H9 (cell line): ENCODE data around the gene RAD50. TPM values are rescaled to one million over a fixed set of nuclear protein-coding genes. Genes with fewer than 3 reads are reported as not detected.

Experiments
- DNase-seq: peaks from one replicate; pipeline ENCODE4 v3.0.0-alpha.2; 2017
- H2AFZ ChIP-seq: one replicate; pipeline ENCODE4 v1.6.1; 2013; ENCODE audit warnings: mild to moderate bottlenecking, low read length, control low read depth, moderate library complexity
- H2AK5ac ChIP-seq: 2 replicates; pipeline ENCODE4 v1.6.1; 2013; ENCODE audit warnings: low read length, control low read depth, mixed read lengths; ENCODE audit not compliant: insufficient read length
- H2BK120ac ChIP-seq: one replicate; pipeline ENCODE4 v1.6.1; 2013; ENCODE audit warnings: low read depth, mild to moderate bottlenecking, low read length, control low read depth, inconsistent platforms; ENCODE audit not compliant: poor library complexity, severe bottlenecking
- H2BK12ac ChIP-seq: 2 replicates; pipeline ENCODE4 v1.6.1; 2013; ENCODE audit warnings: low read length, control low read depth, mixed read lengths, low read depth; ENCODE audit not compliant: insufficient read length
- H2BK15ac ChIP-seq: 2 replicates; pipeline ENCODE4 v1.6.1; 2013; ENCODE audit warnings: low read depth, low read length, control low read depth
- H2BK20ac ChIP-seq: one replicate; pipeline ENCODE4 v1.6.1; 2013; ENCODE audit warnings: low read depth, mild to moderate bottlenecking, low read length, control low read depth, inconsistent platforms; ENCODE audit not compliant: poor library complexity, severe bottlenecking
- H2BK5ac ChIP-seq: 2 replicates; pipeline ENCODE4 v1.6.1; 2013; ENCODE audit warnings: low read length, control low read depth, mixed read lengths; ENCODE audit not compliant: insufficient read length
- H3K14ac ChIP-seq: 2 replicates; pipeline ENCODE4 v1.6.1; 2013; ENCODE audit warnings: low read length, control low read depth; ENCODE audit not compliant: insufficient read depth
- H3K18ac ChIP-seq: 2 replicates; pipeline ENCODE4 v1.6.1; 2013; ENCODE audit warnings: low read depth, mild to moderate bottlenecking, mixed read lengths, low read length, control low read depth; ENCODE audit not compliant: insufficient read length
- H3K23ac ChIP-seq: 2 replicates; pipeline ENCODE4 v1.6.1; 2013; ENCODE audit warnings: low read length, control low read depth, mixed read lengths, low read depth; ENCODE audit not compliant: insufficient read length
- H3K23me2 ChIP-seq: 2 replicates; pipeline ENCODE4 v1.6.1; 2013; ENCODE audit warnings: low read depth, mild to moderate bottlenecking, mixed read lengths, low read length, control low read depth; ENCODE audit not compliant: insufficient read length, poor library complexity, severe bottlenecking
- H3K27ac ChIP-seq: 2 replicates; pipeline ENCODE4 v1.5.1; 2013; ENCODE audit warnings: low read length, control low read depth, mixed read lengths, low read depth; ENCODE audit not compliant: insufficient read length
- H3K27me3 ChIP-seq: 2 replicates; pipeline ENCODE4 v1.6.1; 2013; ENCODE audit warnings: low read length, control low read depth, inconsistent platforms; ENCODE audit not compliant: insufficient read depth
- H3K4ac ChIP-seq: 2 replicates; pipeline ENCODE4 v1.6.1; 2013; ENCODE audit warnings: low read depth, mild to moderate bottlenecking, control low read depth, inconsistent platforms, low read length, moderate library complexity
- H3K4me1 ChIP-seq: 2 replicates; pipeline ENCODE4 v1.6.1; 2013; ENCODE audit warnings: low read length, control low read depth, inconsistent platforms; ENCODE audit not compliant: insufficient read depth
- H3K4me2 ChIP-seq: 2 replicates; pipeline ENCODE4 v1.6.1; 2013; ENCODE audit warnings: low read length, control low read depth, mixed read lengths; ENCODE audit not compliant: insufficient read length, insufficient read depth
- H3K56ac ChIP-seq: 2 replicates; pipeline ENCODE4 v1.6.1; 2013; ENCODE audit warnings: low read depth, mild to moderate bottlenecking, mixed read lengths, low read length, control low read depth; ENCODE audit not compliant: insufficient read length
- H3K79me1 ChIP-seq: 2 replicates; pipeline ENCODE4 v1.6.1; 2013; ENCODE audit warnings: low read depth, mild to moderate bottlenecking, moderate library complexity, low read length, control low read depth, inconsistent platforms; ENCODE audit not compliant: insufficient read depth, poor library complexity, severe bottlenecking
- H3K79me2 ChIP-seq: 2 replicates; pipeline ENCODE4 v1.6.1; 2013; ENCODE audit warnings: low read length, control low read depth, inconsistent platforms; ENCODE audit not compliant: insufficient read depth
- H3K9ac ChIP-seq: 2 replicates; pipeline ENCODE4 v1.6.1; 2013; ENCODE audit warnings: low read length, control low read depth, mixed read lengths; ENCODE audit not compliant: insufficient read length; ENCODE audit errors: extremely low read depth
- H3K9me3 ChIP-seq: one replicate; pipeline ENCODE4 v1.6.1; 2013; ENCODE audit warnings: low read depth, low read length, inconsistent platforms; ENCODE audit not compliant: control insufficient read depth
- H3T11ph ChIP-seq: one replicate; pipeline ENCODE4 v1.6.1; 2013; ENCODE audit warnings: mild to moderate bottlenecking, low read length, control low read depth, inconsistent platforms
- H4K20me1 ChIP-seq: one replicate; pipeline ENCODE4 v1.6.1; 2013; ENCODE audit not compliant: control insufficient read depth, insufficient read length, insufficient read depth
- H4K5ac ChIP-seq: 2 replicates; pipeline ENCODE4 v1.6.1; 2013; ENCODE audit warnings: low read depth, mild to moderate bottlenecking, mixed read lengths, low read length, control low read depth; ENCODE audit not compliant: insufficient read length
- H4K8ac ChIP-seq: replicated peaks from 2 replicates; pipeline ENCODE4 v1.6.1; 2013; ENCODE audit warnings: low read length, control low read depth, mixed read lengths, low read depth; ENCODE audit not compliant: insufficient read length
- H4K91ac ChIP-seq: 2 replicates; pipeline ENCODE4 v1.6.1; 2013; ENCODE audit warnings: low read depth, mild to moderate bottlenecking, moderate library complexity, mixed read lengths, low read length, control low read depth; ENCODE audit not compliant: insufficient read length
- H3K27ac Mint-ChIP-seq, 3 experiments: 2 replicates in 2 of 3; 3 replicates in 1 of 3; pipeline ENCODE4 v1.8.0; 2020 to 2021; ENCODE audit warnings: mixed read lengths in 3 of 3, mild to moderate bottlenecking in 1 of 3, moderate library complexity in 1 of 3
- H3K27me3 Mint-ChIP-seq: 2 replicates; pipeline ENCODE4 v1.8.0; 2021; ENCODE audit warnings: low read depth, mild to moderate bottlenecking, moderate library complexity, mixed read lengths
- H3K36me3 Mint-ChIP-seq, 3 experiments: 2 replicates in 2 of 3; 3 replicates in 1 of 3; pipeline ENCODE4 v1.8.0; 2020 to 2021; ENCODE audit warnings: low read depth in 3 of 3, mixed read lengths in 3 of 3; ENCODE audit not compliant: insufficient read depth in 1 of 3
- H3K4me1 Mint-ChIP-seq, 2 experiments: 2 replicates each; pipeline ENCODE4 v1.8.0; 2020; ENCODE audit warnings: mixed read lengths in 2 of 2
- H3K4me3 Mint-ChIP-seq, 2 experiments: 2 replicates in 1 of 2; 3 replicates in 1 of 2; pipeline ENCODE4 v1.8.0; 2020 to 2021; ENCODE audit warnings: mild to moderate bottlenecking in 2 of 2, mixed read lengths in 2 of 2, moderate library complexity in 1 of 2
- H3K9me3 Mint-ChIP-seq, 2 experiments: 2 replicates in 1 of 2; 3 replicates in 1 of 2; pipeline ENCODE4 v1.8.0; 2020; ENCODE audit warnings: mild to moderate bottlenecking in 2 of 2, mixed read lengths in 2 of 2, moderate library complexity in 1 of 2
- CTCF ChIP-seq: fragments of 200-600 bp; sonication (generic); conservative IDR thresholded peaks from 3 replicates; pipeline ENCODE4 v1.8.0; 2021; ENCODE audit warnings: antibody characterized with exemption, mild to moderate bottlenecking
- WGBS: extraction: QIAGEN DNeasy Blood & Tissue Kit; methylation state at CpG from one replicate; pipeline ENCODE4 v1.1.7; 2013; ENCODE audit warnings: missing lambda C conversion rate, low lambda C conversion rate, mixed read lengths; ENCODE audit not compliant: insufficient read length; ENCODE audit errors: extremely low coverage; 5-methylcytosine and 5-hydroxymethylcytosine counted together
- total RNA-seq: library from RNA; stranded (reverse); gene quantifications from 2 replicates; pipeline ENCODE4 v1.2.1, GENCODE V29; 2021

Gene RAD50
- total RNA-seq, 1 experiment from 2014 or later: 46.1 TPM

GRCh38 chr5:132628814-132629213, 72.0 kb downstream of the RAD50 start:
- Mint-ChIP-seq H3K4me1 (no peaks in the 10 kb centered on the region), H3K27me3 (no peaks in the 10 kb centered on the region), H3K36me3 (peaks cover 1 to 29% (median 16%) of the 10 kb centered on the region in 3 experiments; a peak in 4 of 7 replicates), H3K27ac (no peak overlapping the region; a peak in 1 of 7 replicates), H3K4me3 (no peak overlapping the region), H3K9me3 (no peaks in the 10 kb centered on the region)
- H3K4ac ChIP-seq: no peak overlapping the region
- H2BK120ac ChIP-seq: no peak overlapping the region
- H3K27ac ChIP-seq: no peak overlapping the region
- no peak for TF ChIP-seq CTCF
- no peak overlapping the region for H2BK12ac ChIP-seq
- H3K27me3 ChIP-seq: no peaks in the 10 kb centered on the region
- no peak overlapping the region for H4K8ac ChIP-seq
- no peaks in the 10 kb centered on the region for H4K20me1 ChIP-seq
- no peak overlapping the region for H2BK20ac ChIP-seq
- H3K4me2 ChIP-seq: no peak overlapping the region
- no peak overlapping the region for H2BK15ac ChIP-seq
- no peak overlapping the region for H2AFZ ChIP-seq
- no peaks in the 10 kb centered on the region for H3K79me2 ChIP-seq
- no peak overlapping the region for H3K14ac ChIP-seq
- H3K9ac ChIP-seq: no peak overlapping the region
- no peak for DNase-seq
- H3T11ph ChIP-seq: no peak overlapping the region
- H3K4me1 ChIP-seq: no peaks in the 10 kb centered on the region
- no peaks in the 10 kb centered on the region for H3K79me1 ChIP-seq
- no peaks in the 10 kb centered on the region for H3K9me3 ChIP-seq
- H3K23ac ChIP-seq: no peak overlapping the region
- no peak overlapping the region for H3K56ac ChIP-seq
- no peak overlapping the region for H4K91ac ChIP-seq
- H2BK5ac ChIP-seq: no peak overlapping the region
- no peak overlapping the region for H4K5ac ChIP-seq
- no CpG with 5 or more reads among the region's 2 CpGs for WGBS
- no peaks in the 10 kb centered on the region for H3K23me2 ChIP-seq
- no peak overlapping the region for H2AK5ac ChIP-seq
- no peak overlapping the region for H3K18ac ChIP-seq
